Hematopoietic multipotent progenitor cell treated with erythropoietin and hydrocortisone succinate and interleukin-3 and kit ligand, for 15 days (in vitro differentiated cells): Measurements from ENCODE around the gene RDH5.

Source experiments
- DNase-seq: peaks from one replicate; pipeline ENCODE4 v3.0.0-alpha.2; 2015; ENCODE audit warnings: low spot score

The RDH5 gene, protein sequence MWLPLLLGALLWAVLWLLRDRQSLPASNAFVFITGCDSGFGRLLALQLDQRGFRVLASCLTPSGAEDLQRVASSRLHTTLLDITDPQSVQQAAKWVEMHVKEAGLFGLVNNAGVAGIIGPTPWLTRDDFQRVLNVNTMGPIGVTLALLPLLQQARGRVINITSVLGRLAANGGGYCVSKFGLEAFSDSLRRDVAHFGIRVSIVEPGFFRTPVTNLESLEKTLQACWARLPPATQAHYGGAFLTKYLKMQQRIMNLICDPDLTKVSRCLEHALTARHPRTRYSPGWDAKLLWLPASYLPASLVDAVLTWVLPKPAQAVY

DNA sequence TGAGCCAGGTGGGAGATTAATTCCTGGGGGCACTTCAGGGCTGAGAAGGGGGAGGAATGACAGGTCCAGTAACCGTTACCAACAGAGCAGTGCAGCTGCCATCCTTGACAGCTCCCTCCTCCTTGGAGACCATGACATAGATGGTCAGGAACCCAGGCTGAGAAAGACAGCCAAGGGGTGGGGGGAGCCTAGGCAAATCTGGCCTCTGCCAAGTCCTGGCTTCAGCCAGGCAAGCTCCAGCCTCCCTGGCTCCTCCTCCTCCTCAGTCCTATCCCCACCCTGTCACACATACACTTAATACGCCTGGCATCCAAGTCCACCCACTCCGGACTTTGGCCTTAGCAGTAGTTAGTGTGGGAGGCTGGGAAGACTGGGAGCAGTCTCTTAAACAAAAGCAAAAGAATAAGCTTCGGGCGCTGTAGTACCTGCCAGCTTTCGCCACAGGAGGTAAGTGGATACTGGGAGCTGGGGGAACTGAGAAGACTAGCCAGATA lies at the start of gene RDH5:
TSS of gene RDH5 (plus strand) at position 323 of the 494 bp plus-strand sequence. CDS start 792 bp downstream, outside the sequence.
- no peak for DNase-seq

- DNase-seq = no peak
Observed at GRCh38 chr12:55671746-55672145, 48.4 kb upstream of the RDH5 start.

DNA sequence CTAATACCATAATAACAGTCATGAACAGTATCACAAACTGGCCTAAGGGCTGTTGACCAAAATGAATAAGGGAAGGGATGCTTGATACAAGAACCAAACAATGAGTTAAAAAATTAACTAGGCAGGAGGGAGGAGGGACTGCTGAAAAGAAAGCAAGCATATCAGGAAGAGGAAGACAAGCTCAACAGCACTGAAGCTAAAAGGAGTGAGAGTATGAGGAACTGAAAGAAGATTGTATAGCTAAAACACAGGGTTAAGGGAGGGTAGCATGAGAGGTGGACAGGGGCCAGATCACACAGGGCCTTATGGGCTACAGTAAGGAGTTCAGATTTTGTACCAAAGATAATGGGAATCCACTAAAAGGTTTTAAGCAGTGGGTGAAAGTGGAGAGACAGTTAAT lies 46.6 kb upstream of the RDH5 start:
- no peak for DNase-seq

DNA sequence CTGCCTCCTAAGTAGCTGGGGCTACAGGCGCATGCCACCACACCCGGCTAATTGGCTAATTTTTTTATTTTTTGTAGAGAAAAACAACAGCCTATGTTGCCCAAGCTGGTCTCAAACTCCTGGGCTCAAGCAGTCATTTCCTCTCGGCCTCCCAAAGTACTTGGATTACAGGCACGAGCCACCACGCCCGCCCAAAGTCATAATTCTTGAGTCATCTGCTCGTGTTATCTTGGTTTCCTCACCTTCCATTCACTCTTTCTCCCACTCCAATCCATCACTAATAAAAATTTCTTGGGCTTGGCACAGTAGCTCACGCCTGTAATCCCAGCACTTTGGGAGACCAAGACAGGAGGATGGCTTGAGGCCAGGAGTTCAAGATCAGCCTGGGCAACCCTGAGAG lies 44.5 kb upstream of the RDH5 start:
- DNase-seq = no peak

DNA sequence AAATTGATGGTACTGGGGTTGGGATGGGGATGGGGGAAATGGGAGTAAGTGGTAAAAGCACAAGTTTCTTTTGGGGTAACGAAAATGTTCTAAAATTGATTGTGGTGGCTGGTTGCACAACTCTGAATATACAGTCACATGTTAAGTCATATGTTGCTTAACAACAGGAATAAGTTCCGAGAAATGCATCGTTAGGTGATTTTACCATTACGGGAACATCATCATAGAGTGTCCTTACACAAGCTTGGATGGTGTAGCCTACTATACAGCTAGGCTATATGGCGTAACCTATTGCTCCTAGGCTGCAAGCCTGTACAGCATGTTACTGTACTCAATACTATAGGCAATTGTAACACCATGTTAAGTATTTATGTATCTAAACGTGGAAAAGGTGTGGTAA lies 43.5 kb upstream of the RDH5 start:
- no peak for DNase-seq

- no peak for DNase-seq
Observed at GRCh38 chr12:55679691-55680090, 40.5 kb upstream of the RDH5 start.

- DNase-seq = no peak
Observed at GRCh38 chr12:55681142-55682077, 38.8 kb upstream of the RDH5 start.

GRCh38 chr12:55682087-55682796 lies 38.0 kb upstream of the RDH5 start:
- no peak for DNase-seq

- DNase-seq = no peak
Observed at GRCh38 chr12:55683676-55684075, 36.5 kb upstream of the RDH5 start.

DNA sequence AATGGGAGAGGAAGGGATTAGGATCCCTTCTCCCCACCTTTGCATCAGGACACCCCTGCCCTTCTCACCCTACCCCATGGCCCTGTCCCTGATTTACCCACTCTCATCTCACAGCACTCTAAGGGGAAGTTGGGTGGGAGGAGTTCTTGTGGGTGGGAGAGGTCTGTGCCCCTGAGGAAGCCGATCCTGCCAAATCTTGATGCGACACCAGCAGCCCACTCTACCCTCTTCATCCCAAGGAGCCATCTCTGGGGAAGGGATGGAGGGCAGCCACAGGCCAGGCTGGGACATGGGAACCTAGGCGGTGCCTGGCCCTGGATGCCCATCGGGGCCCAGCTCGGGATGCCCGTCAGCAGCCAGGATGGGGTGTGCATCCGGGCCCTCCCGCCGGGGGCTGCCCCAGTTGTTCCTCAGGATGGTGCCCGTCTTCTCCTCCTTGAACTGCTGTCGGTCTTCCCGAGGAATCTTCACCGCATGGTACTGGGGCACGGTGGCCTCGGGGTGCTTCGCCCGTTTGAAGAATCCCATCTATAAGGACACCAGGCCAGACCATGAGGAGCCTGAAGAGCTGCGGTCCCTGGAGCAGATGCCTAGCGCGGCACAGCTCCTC lies 35.3 kb upstream of the RDH5 start:
- DNase-seq = no peak

GRCh38 chr12:55685671-55686070 lies 34.5 kb upstream of the RDH5 start:
- no peak for DNase-seq

- DNase-seq = no peak
Observed at GRCh38 chr12:55686366-55687010, 33.7 kb upstream of the RDH5 start.

DNA sequence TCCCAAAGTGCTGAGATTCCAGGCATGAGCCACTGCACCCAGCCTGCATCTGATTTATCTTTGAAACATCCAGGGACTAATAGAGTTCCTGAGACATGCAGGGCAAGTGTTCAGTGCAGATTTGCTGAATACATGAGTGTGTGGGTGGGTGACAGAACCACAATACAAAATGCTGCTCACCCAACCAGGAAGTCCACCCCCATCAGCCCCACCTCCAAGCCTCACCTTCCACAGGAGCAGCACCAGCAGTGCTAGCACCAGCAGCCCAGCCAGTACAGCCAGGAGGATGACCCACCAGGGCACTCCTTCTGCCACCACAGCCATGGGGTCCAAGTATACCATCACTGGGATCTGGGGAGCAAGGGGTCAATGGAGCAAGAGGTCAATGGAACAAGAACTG lies 32.4 kb upstream of the RDH5 start:
- DNase-seq = no peak

DNA sequence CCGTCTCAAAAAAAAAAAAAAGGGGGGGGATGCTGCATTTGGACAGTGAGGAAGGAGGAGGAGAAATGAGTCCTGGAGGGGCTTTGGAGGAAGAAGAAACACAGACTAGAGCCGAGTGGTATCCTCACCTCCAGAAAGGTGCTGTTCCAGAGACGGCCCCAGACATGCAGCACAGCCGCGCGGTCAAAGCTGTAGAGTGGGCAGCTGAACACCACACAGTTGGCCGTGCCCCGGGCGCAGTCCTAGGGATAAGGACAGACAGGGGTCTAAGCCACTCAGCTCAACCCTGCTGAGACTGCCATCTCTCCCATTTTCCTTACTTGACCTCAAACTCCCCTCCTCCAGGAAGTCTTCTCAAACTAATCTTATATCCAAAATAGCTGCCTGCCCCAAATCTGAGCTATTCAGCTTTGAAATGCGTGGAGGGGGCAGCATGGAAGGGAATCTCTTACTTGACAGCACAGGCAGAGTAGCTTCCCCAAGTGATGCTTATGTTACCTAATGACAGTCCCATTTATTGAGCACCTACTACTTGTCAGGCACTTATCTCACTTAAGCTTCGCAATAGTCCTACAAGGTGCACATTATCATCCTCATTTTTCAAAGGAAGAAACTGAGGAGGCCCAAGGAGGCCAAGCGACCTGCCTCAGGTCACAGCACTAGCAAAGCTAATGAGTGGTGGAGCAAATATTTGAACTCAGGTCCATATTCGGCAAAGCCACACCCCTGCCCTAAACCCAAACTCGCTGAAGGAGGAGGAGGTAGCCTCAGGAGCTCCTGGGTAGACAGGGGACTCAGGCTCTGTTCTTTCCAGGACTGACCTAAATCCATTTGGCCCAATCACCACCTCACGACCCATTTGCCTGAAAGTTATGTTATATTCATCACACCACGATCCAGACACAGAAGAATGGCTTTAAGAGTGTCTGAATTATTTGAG lies 31.2 kb upstream of the RDH5 start:
- no peak for DNase-seq

DNA sequence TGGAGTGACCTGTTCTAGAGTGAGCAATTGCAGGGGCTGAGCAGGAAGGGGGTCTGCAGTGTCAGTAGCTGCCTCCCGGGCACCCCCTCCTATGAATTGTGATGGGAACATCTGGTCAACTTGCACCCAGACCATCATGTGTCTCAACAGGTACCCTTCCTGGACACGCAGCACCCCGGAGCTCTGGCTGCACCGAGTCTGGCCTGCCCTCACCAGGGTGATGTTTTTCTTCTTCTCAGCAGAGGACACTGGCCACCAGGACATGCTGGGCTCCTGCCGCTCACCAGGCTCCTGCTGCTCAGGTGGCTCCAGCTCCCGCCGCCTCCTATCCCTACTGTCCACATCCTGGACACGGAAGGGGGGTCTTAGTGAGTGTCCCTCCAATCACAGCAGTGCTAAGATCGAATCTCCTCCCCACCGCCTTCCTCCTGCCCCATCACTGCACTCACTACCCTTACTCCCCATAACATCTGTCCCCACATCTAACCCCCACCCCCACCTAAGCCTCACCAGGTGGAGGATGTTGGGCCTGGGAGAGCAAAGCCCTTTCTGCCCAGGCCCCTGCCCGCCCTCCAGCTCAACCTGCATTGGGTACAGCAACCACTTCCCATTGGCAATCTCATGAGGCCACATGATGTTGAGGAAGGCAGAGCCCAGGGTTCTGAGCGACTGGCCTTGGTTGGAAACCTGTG lies 27.4 kb upstream of the RDH5 start:
- no peak for DNase-seq

DNA sequence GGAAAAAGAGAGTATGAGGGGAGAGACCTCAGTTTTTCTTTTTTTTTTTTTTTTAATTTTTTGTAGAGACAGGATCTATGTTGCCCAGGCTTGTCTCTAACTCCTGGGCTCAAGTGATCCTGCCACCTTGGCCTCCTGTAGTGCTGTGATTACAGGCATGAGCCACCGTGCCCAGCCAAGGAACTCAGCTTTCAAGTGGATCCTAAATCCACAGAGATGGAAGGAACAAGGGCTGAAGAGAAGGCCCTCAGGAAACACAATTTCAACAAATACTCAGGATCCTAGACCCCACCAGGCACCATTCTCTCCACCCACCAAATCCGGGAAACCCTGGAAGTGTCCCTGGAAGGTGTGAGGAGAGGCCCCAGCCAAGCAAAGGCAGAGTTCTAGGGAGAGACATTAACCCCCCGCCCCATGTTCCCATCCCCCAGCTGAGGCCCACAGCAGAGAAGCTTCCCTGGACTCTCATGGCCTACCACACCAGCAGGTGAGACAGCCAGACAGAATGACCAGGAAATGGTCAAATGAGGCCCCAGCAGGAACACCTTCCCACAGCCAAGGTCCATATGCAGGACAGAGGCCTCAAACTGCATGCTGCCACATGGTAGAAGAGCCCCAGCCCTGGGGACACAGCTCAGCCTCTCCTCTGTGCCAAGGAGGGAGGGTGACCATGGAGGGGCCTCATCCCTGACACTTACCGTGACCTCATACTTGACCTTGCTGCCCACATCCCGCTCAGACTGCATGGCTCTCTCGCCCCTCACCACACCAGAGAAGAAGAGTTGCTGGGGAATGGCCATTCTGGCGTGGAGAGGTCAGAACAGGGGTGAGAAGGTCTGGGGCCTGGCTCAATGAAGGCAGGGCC lies 26.6 kb upstream of the RDH5 start:
- DNase-seq = no peak

- no peak for DNase-seq
Observed at GRCh38 chr12:55694188-55694515, 26.0 kb upstream of the RDH5 start.

- DNase-seq = no peak
Observed at GRCh38 chr12:55694651-55695050, 25.5 kb upstream of the RDH5 start.

DNA sequence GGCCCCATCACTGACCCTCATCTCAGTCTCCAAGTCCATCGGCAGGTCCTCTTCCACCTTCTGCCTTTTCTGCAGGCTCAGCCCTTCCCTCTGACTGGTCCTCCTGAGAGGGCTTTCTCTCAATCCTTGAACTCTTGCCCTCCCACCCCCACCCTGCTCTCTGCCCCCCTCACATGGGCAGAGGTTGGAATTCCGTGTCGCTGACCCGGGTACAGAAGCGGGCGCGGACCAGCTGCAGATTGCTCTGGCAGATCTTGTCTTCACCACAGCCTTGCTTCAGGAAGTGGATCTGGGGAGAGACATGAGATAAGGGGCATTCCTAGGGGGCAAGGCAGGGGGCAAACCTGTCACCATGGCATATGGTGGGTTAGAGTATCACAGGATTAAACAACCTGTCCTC lies 24.8 kb upstream of the RDH5 start:
- no peak for DNase-seq
